ENCODE data around the gene PLCL1.
"Not testable (repeated sequence)": the region's sequence is repeated elsewhere in the genome, so short reads cannot be mapped to it uniquely, and the experiment has no call there.

PLCL1 gene

DNA sequence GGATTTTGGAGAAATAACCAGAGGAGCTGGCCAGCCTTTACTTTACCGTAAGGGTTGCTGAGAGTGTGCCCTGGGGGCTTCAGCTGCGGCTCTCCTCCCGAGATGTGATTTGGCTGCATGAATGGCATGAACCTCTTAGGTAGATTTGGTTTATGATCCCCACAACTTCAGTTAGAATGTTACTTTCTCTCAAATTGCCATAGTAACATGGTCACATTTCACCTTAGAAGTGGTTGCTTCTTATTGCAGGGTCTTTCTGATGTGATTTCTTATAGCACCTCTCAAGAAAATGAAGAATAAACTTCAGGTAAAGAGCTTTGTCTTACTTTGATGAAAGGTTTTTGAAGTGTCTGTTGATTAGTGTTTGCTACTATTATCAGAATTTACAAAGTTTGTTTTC lies 5.6 kb downstream of the PLCL1 start:
- no peak for DNase-seq

DNA sequence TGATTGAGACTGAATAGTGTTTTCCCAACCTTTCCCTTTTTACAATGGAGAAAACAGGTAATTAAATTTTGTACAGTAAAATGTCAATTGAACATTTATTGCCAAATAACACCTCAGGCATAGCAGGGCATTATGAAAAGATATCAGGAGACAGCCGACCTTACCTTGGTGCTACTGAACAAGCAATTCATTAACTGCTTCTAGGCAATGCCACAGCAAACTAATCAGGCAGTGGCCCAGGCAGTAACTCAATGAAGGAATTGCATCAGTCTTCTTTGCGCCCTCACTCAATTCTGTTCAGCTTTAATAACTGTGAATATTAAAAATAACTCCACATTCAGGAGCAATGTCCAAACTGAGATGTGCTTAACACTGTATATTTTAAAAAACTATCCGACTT lies 6.1 kb downstream of the PLCL1 start:
- no peak for DNase-seq

DNA sequence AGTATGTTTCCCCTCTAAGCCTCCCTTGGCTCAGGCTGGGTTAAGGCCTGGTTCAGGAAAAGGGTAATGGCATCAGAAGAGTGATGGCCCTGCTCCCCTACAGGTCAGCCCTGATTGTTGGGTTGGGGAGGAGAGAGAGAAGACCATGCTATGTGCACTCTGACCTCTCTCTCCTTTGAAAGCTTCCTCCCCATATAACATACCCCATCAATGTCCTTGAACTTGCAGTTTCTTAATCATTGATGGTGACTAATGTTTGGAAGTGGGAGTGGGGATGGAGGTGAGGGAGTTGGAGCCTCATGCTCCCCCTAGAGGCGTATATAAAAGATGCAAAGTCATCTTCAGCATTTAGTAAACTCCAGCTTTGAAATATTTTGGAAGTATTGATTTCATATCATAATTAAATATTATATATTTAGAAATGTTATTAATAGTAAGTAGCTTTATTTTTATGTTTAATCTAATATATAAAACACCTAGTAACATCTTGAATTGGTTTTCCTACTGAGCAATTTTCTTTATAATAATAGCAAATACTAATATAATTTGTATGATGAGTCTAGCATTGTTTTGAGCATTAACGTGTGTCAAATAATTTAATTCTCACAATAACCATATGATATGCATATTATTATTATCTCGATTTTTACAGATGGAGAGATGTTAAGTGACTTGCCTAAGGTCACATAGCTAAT lies 8.8 kb downstream of the PLCL1 start:
- DNase-seq, result no peak

DNA sequence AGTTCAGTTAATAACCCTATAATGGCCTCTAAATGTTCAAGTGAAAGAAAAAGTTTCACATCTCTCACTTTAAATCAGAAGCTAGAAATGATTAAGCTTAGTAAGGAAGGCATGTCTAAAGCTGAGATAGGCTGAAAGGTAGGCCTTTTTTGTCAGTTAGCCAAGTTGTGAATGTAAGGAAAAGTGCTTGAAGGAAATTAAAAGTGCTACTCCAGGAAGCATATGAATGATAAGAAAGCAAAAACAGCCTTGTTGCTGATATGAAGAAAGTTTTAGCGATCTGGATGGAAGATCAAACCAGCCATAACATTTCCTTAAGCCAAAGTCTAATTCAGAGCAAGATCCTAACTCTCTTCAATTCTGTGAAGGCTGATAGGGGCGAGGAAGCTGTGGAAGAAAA lies 10.1 kb downstream of the PLCL1 start:
- no peak for DNase-seq

DNA sequence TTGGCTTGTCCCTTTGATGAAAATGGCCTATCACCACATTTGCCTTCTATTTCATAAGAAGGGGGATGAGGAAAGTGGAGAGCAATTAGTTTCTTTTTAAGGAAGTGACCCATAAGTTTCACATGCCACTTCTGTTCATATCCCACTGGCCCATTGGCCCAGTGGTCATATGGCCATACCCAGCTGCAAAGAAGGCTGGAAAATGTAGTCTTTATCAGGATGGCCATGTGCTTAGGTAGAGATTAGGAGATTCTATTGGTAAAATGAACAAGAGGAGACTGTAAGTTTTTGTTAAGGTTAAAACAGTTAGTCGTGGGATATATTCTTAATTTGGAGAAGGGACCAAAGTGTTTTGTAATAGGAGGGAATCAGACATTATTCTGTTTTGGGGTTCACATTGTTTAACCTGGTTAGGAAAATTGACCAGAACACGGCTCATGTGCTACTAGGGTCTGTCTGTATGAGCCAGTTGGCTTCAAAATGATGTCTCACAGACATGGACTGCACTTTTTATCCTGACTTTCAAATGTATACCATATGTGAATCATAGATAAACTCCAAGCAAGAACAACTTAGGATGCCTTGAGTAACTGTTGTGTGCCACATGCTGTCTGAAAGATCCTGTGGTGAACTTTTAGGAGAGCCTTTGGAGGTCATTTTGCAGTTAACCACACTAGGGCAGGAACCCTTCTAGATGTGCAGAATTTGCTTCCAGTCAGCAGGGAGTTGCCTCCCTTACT lies 17.3 kb downstream of the PLCL1 start:
- DNase-seq, result no peak

DNA sequence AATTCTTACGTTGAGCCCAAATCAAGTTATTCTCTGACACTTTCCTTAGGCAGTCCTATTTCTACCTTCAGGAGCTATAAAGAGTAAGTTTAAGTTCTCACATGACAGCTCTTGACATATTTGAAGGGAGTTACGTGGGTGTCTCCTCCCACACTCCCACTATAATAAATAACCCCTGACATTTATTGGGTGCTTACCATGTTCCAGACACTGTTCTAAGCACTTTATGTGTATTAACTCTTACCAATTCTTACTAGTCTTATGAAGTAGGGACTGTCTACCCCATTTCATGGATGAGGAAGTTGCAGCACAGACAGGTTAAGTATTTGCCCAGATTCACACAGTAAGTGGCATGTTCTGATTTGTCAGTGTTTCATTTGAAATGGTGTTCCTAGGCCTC lies 17.9 kb downstream of the PLCL1 start:
- DNase-seq, result no peak

DNA sequence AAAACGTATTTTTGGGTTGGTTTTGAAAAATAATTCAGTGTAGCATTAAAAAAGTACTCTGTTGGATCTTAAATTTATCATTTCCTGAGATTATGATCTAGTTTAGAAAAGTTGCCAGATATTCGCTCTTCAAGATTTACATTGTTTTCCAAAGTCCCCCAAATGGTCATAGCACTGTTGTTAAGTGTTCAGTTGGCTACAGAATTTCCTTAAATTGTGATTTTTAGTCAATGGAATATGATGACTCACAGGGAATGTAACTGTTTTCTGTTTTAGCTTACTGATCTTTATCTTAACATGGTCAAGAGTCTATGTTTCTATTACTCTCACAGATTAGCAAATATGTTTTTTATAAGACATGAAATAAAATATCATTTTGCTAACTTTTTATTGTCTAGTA lies 23.2 kb downstream of the PLCL1 start:
- DNase-seq, result no peak

DNA sequence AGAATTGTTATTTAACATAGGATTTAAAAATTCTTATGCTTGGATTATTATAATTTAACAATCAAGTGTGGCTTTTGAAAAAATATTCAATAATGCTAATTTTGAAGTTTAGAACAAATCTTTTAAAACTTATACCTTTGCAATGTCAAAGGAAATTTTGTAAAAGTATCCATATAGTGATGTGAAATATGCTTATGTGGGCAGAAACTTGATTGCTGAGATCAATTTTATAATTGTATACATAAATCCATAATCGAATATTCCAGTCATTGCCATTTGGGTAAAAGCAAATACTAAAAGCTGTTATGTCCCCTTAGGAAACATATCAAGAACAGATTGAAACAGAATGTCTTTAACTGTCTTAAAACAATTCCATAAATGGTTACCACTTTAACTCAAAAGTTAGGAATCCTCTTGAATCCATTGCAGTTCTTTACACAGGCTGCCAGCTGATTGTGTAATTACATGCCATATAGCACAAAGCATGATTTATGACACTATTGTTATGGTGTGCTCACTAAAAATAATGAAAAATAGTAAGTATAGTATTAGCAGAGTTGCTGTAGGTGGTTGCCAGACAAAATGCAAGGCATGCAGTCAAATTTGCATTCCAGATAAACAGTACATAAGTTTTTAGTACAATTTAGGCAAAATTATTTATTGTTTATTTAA lies 24.2 kb downstream of the PLCL1 start:
- no peak for DNase-seq

DNA sequence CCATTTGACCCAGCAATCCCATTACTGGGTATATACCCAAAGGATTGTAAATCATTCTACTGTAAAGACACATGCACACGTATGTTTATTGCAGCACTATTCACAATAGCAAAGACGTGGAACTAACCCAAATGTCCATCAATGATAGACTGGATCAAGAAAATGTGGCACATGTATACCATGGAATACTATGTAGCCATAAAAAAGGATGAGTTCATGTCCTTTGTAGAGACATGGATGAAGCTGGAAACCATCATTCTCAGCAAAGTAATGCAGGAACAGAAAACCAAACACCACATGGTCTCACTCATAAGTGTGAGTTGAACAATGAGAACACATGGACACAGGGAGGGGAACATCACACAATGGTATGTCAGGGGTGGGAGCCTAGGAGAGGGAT lies 30.4 kb downstream of the PLCL1 start:
- DNase-seq, result not testable (repeated sequence)

DNA sequence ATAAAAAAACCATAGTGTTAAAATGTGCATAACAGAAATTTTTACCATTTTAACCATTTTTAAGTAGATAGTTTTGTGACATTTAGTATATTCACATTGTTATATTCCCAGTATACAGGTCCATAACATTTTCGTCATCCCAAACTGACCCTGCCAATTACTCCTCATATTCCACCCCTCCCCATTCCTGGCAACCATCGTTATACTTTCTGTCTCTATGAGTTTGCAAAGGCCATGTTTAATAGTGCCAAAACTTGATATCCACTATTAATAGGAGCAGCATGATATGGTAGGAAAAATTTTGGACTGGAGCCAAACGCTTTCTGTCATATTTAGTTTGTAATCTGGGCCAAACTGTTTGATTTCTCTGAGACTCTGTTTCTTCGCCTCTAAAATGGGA lies 30.9 kb downstream of the PLCL1 start:
- DNase-seq, result no peak

DNA sequence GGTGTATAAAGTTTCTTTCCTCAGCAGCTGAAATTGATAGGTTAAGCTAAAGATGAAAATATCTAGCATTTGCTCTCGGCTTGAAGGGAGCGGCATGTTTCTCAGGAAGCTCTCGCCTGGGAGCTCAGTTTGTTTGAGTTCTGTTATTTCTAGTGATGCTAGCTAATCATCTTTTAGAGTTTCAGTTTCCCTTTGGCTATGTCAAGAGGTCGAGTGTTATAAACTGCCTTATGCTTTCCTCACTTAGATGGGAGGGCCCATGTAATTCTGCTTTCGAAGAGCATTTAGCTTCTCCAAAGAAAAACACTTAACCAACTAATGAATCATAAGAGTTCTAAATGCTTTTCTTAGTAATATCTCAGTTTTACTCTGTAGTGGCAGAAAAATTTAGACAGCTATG lies 33.6 kb downstream of the PLCL1 start:
- DNase-seq, result no peak

DNA sequence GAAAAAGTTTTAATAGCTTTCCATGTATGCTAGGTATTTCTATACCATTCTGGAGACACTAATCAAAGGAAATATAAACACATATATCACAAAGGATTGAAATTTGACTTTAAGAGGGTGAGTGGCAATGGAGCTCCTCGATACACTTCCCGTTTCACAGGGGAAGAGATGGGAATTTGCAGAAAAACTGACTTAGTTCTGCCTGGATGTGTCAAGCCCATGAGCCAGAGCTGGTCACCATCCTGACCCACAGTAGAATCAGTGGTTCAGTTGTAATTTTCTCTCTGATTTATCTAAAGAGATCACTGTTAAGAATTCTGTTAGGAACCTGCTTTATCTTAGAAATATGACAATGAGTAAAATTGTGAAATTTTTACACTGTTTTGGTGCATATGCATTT lies 34.2 kb downstream of the PLCL1 start:
- DNase-seq, result no peak

DNA sequence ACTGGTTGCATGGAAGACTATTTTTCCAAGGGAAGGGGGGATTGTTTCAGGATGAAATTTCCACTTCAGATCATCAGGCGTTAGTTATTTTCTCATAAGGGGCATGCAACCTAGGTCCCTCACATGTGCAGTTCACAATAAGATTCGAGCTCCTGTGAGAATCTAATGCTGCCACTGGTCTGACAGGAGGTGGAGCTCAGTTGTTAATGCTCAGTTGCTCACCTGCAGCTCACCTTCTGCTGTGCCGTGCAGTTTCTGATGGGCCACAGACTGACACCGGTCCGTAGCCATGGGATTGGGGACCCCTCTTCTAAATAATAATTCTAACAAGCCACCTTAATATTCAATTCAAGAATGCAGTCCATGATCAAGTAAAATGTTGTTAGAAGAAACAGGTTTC lies 34.9 kb downstream of the PLCL1 start:
- DNase-seq, result no peak

DNA sequence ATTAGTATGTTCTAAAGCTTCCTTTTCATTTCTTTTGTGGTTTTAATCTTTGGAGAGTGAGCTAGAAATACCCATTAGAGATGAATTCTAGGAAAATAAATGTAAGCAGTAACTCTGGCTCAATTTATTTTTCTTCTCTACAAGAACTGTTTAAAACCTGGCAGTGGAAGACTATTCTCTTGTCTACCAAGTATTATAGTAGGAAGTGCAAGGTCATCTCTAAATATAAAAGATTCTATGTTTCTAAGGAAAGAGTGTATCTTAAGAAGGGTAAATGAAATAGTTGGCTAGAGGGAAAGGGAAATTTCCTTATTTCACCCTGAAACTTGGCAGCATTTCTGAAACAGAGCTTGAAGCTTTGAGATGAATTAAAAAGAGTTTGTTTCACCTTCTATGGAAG lies 35.5 kb downstream of the PLCL1 start:
- DNase-seq, result no peak

DNA sequence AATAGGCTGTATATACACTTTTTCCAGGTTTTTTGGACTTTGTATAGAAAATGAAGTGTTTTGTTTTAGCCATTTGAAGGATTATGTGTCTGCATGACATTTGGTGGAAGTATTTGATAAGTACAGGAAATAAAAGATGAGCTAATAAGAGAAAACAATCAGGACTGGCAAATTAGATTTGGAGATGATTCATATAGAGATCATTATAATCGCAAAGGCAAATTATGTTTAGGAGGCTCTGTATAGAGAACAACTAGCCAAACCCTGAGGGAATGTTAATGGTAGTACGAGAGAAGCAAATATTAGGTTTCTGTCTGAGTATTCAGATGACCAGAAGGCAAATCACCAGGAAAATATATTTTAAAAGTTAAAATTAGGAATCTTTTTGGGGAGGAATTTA lies 41.7 kb downstream of the PLCL1 start:
- no peak for DNase-seq

DNA sequence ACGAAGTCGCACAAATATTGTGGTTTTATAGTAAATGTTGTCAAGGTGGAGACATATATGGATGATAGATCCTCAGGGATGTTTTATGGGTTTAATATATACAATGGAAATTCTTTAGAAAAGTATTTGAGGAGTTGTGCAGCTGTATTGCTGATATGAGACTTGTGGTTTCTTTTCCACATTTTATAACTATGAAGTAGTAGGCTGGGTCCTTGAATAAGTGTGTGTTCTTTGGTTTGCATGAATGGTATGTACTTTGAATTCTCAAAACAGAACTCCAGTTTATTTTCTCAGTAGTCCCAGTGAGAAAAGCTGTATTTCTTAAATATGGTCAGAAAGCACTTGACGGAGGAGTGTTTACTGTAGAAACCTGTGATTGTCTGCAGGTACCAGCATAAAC lies 42.4 kb downstream of the PLCL1 start:
- no peak for DNase-seq

DNA sequence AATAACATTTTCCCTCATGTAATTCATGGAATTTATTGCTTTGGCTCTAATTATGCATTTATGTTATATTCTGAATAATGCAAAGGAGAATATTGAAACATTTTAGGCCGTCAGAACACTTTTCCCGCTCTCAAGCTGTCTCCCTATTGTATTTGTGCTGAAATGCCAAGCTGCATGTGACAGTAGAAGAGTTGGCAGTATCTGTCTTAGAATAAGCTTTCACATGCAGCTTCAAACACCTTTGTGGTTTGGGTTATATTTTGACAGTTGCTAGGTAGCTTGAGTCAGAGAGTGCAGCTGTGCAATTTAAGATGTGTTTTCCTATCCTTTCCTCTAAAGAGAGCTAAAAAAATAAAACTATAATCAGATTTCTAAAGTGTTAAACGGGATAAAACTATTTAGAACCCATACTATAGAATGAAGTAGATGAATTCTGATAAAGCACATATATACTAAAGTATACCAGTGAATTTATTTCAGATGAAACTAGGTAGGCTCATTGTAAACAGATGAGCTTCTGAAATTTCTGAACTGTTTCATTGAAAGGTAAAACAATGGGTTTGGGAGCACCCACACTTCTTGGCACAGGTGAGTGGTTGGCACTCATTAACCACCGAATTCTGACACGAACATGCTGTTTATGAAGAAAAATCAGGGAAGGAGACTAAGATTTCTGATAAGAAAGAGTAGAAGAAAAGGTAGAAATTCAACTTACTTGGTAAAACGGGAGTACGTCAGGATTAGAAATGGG lies 43.4 kb downstream of the PLCL1 start:
- no peak for DNase-seq

DNA sequence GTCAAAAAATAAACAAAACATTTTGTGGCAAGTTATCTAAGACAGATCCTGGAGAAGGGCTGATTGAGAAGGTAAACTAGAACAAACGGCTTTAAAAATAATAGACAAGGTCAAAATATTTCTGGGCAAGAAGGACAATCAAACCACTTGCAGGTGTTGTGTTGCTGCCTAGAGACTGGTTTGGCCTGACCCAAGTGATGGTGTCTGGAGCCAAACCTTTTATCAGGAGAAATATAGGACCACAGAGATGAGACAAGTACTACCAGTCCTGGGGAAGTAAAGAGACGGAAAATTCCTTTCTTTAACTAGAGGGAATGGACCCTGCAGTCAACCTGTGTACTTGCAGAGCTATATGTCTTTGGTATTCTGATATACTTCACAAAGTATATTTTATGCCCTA lies 44.2 kb downstream of the PLCL1 start:
- no peak for DNase-seq

DNA sequence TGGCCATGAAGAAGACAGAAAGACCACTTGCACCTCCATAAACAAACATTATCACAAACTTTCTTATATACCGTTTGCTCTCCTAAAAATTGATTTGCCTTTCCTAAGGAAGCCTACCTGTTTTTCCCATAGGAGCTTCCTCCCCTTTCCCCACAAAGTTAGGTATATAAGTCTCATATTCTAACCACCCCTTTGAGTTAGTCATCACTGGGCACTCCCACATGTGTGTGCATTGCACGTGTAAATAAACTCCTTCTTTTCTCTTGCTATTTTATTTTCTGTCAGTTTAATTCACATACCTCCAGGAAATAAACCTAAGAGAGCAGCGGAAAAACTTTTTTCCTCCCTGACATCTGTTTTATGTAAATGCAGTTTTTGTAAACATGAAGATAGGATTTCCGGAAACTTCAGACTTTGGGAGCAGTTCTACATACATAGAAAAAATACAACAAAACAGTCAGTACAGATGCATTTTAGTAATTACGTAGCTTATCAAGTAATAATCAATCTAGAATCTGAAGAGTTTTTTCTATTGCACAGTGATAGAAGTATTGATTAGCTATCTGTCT lies 46.6 kb downstream of the PLCL1 start:
- DNase-seq, result no peak

DNA sequence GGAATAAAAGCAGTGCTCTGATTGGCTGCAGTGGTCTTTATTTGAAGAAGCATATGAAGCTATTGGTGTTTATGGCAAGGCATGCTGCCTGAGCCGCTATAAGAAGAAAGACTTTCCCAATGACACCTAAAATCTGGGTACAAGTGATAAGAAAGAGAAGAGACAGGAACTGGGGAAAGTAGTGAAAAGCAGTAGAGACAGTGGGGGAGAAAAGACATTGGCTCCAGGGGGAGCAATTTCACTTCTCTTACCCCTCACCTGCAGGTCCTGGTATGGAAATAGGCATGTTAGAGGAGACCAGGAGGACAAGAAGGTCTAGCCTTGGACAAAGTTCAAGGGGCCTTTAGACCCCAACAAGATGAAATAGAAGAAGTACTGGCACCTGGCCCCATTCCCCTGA lies 47.1 kb downstream of the PLCL1 start:
- no peak for DNase-seq

DNA sequence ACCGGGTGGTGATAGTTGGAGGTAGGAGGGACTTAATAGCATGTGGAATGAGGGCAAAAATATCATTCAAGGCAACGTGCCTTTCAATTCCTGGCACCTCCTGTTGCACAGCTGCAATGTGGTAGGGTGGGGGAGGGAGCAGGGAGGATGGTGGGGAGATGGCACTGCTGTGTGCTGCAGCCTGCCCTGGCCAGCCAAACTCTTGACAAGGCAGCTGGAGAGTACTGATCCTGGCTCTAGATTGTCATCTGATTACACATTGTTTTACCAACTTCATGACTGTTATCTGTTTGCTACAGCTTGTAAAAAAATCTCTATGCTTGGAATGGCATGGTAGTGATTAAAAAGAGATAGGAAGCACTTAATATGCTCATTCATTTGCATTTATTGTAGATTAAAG lies 47.7 kb downstream of the PLCL1 start:
- no peak for DNase-seq

DNA sequence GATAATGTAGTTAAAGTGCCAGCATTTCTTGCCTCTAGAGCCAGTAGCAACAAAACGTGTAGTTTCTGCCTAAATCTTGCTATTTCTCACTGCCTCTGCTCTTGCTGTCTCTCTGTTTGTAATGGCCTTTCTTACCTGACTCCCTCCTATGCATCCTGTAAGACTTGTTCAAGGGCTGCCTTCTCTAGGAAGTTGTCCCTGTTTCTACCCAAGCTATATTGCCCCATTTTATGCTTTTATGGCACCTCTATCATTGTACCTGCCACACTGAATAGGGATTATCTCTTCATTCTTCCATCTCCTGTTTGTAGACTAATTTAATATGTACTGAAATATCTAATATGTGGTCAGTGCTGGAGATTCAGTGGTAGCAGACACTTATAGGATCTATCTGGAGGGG lies 49.2 kb downstream of the PLCL1 start:
- no peak for DNase-seq

DNA sequence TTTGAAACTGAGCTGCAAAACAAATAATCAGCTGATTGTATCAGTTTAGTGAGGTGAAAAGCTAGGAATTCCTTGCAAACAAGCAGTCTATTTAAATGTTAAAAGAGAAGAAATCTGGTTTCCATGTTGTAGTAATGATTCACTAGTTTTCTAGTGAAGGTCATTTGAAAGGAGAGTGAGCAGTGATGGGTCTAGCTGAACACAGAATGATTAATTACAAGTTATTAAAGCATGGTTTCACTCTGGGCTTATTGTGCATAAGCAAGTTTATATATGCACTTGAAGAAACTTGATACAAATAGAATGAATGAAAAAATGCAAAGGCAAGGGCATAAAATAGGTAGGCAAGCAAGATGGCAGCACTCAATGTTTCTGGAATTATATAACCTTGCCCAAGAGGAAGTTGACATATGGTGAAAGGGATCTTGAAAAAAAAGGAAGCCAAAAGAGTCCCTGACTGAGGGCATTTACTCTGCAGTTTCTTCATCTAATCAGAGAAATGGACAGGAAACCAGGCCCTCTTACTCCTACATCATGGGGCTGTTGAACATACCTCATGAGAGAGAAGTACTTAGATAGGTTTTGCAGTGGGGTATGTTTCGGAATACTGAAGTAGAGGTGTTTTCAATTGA lies 53.2 kb downstream of the PLCL1 start:
- DNase-seq, result no peak

Data from stimulated activated CD4-positive, alpha-beta T cell treated with anti-CD3 and anti-CD28 coated beads, Interleukin-2, amount 100 ng/mL, for 48 hours (primary cell).